HepG2 (cell line): ENCODE measurements around the gene PDE8B. TPM values are rescaled to one million over a fixed set of nuclear protein-coding genes. Genes with fewer than 3 reads are reported as not detected.

Experiments used
- CBX2 ChIP-seq, 2 experiments: fragments of 200-600 bp in 1 of 2; sonication (generic); formaldehyde crosslinking in 1 of 2; IDR thresholded peaks; 2 replicates each; pipeline versions ENCODE4 v1.7.0 to v1.8.1; 2018 to 2022; ENCODE audit warnings: low read depth in 2 of 2, low read length in 1 of 2, mild to moderate bottlenecking in 1 of 2, missing genetic modification reagents in 1 of 2
- ERF ChIP-seq: IDR thresholded peaks from 2 replicates; pipeline ENCODE4 v1.6.1; 2018; ENCODE audit warnings: missing biosample characterization, missing genetic modification reagents
- GATAD1 ChIP-seq: IDR thresholded peaks from 2 replicates; pipeline ENCODE4 v1.6.1; 2016; ENCODE audit warnings: missing genetic modification reagents, missing compliant biosample characterization
- HHEX ChIP-seq: IDR thresholded peaks from 2 replicates; pipeline ENCODE4 v1.6.1; 2016; ENCODE audit warnings: control low read depth
- HIVEP1 ChIP-seq: sonication (generic); formaldehyde crosslinking; IDR thresholded peaks from 2 replicates; pipeline ENCODE4 v1.4.0; 2020; ENCODE audit warnings: mild to moderate bottlenecking, missing genetic modification reagents
- HOMEZ ChIP-seq: IDR thresholded peaks from 2 replicates; pipeline ENCODE4 v1.6.1; 2016; ENCODE audit warnings: low read depth
- IRF1 ChIP-seq: sonication (generic); formaldehyde crosslinking; IDR thresholded peaks from 2 replicates; pipeline ENCODE4 v1.4.0; 2020; ENCODE audit warnings: low read depth, mild to moderate bottlenecking, missing genetic modification reagents
- NFATC3 ChIP-seq: sonication (generic); formaldehyde crosslinking; IDR thresholded peaks from 2 replicates; pipeline ENCODE4 v1.5.1; 2020; ENCODE audit warnings: mild to moderate bottlenecking, missing genetic modification reagents
- NR2F1 ChIP-seq, 2 experiments: fragments of 450-650 bp in 1 of 2; formaldehyde crosslinking in 1 of 2; IDR thresholded peaks; 2 replicates each; pipeline versions ENCODE4 v1.5.0 to v1.6.1; 2016 to 2020; ENCODE audit warnings: mild to moderate bottlenecking in 1 of 2, missing compliant biosample characterization in 1 of 2, missing genetic modification reagents in 1 of 2, moderate library complexity in 1 of 2
- RFXAP ChIP-seq: sonication (generic); formaldehyde crosslinking; IDR thresholded peaks from 2 replicates; pipeline ENCODE4 v1.4.0; 2020; ENCODE audit warnings: missing genetic modification reagents, borderline replicate concordance
- ZNF17 ChIP-seq: sonication (generic); formaldehyde crosslinking; IDR thresholded peaks from 2 replicates; pipeline ENCODE4 v1.5.0; 2020; ENCODE audit warnings: mild to moderate bottlenecking, missing genetic modification reagents
- ZNF260 ChIP-seq: sonication (generic); formaldehyde crosslinking; IDR thresholded peaks from 2 replicates; pipeline ENCODE4 v1.4.0; 2020; ENCODE audit warnings: missing genetic modification reagents, low read depth, mild to moderate bottlenecking, borderline replicate concordance
- polyA plus RNA-seq, 8 experiments: library from polyadenylated mRNA; depleted of rRNA in 3 of 8; stranded (reverse) in 7 of 8; unstranded in 1 of 8; fragments of >200 nt; fragmentation: Illumina TruSeq in 4 of 8; extraction: Trizol in 4 of 8; gene quantifications; 2 replicates each; pipeline versions ENCODE4 v1.2.1 to v1.2.3, GENCODE V29; 2011 to 2016; ENCODE audit warnings: low read depth in 4 of 8, missing spikeins in 1 of 8, mixed read lengths in 1 of 8; ENCODE audit not compliant: insufficient read depth in 1 of 8
- total RNA-seq, 5 experiments: library from RNA; depleted of rRNA; stranded (reverse); fragments of >200 nt; fragmentation: Illumina TruSeq; extraction: Trizol; gene quantifications; 2 replicates each; pipeline ENCODE4 v1.2.3, GENCODE V29; 2016; ENCODE audit warnings: low read depth in 1 of 5
- TF ChIP-seq, protein P1 (sequence below): sonication (generic); formaldehyde crosslinking; IDR thresholded peaks from 2 replicates; pipeline ENCODE4 v1.4.0; 2020; ENCODE audit warnings: missing genetic modification reagents, borderline replicate concordance
- TF ChIP-seq, protein P2 (sequence below): sonication (generic); formaldehyde crosslinking; IDR thresholded peaks from 2 replicates; pipeline ENCODE4 v1.4.0; 2020; ENCODE audit warnings: missing genetic modification reagents, borderline replicate concordance
- TF ChIP-seq, protein P3 (sequence below): fragments of 450-650 bp; IDR thresholded peaks from 2 replicates; pipeline ENCODE4 v1.6.1; 2016

Gene PDE8B
- total and polyA plus RNA-seq, 2 of the 13 experiments (the other 11 are each of a cell fraction or from before 2014, with no cell fraction given) = 0.07 TPM; not detected in 1

GRCh38 chr5:77186652-77187370, 23.7 kb upstream of the PDE8B start (continued):
- TF ChIP-seq, protein P1, sequence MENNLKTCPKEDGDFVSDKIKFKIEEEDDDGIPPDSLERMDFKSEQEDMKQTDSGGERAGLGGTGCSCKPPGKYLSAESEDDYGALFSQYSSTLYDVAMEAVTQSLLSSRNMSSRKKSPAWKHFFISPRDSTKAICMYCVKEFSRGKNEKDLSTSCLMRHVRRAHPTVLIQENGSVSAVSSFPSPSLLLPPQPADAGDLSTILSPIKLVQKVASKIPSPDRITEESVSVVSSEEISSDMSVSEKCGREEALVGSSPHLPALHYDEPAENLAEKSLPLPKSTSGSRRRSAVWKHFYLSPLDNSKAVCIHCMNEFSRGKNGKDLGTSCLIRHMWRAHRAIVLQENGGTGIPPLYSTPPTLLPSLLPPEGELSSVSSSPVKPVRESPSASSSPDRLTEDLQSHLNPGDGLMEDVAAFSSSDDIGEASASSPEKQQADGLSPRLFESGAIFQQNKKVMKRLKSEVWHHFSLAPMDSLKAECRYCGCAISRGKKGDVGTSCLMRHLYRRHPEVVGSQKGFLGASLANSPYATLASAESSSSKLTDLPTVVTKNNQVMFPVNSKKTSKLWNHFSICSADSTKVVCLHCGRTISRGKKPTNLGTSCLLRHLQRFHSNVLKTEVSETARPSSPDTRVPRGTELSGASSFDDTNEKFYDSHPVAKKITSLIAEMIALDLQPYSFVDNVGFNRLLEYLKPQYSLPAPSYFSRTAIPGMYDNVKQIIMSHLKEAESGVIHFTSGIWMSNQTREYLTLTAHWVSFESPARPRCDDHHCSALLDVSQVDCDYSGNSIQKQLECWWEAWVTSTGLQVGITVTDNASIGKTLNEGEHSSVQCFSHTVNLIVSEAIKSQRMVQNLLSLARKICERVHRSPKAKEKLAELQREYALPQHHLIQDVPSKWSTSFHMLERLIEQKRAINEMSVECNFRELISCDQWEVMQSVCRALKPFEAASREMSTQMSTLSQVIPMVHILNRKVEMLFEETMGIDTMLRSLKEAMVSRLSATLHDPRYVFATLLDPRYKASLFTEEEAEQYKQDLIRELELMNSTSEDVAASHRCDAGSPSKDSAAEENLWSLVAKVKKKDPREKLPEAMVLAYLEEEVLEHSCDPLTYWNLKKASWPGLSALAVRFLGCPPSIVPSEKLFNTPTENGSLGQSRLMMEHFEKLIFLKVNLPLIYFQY = no peak
- TF ChIP-seq, protein P2, sequence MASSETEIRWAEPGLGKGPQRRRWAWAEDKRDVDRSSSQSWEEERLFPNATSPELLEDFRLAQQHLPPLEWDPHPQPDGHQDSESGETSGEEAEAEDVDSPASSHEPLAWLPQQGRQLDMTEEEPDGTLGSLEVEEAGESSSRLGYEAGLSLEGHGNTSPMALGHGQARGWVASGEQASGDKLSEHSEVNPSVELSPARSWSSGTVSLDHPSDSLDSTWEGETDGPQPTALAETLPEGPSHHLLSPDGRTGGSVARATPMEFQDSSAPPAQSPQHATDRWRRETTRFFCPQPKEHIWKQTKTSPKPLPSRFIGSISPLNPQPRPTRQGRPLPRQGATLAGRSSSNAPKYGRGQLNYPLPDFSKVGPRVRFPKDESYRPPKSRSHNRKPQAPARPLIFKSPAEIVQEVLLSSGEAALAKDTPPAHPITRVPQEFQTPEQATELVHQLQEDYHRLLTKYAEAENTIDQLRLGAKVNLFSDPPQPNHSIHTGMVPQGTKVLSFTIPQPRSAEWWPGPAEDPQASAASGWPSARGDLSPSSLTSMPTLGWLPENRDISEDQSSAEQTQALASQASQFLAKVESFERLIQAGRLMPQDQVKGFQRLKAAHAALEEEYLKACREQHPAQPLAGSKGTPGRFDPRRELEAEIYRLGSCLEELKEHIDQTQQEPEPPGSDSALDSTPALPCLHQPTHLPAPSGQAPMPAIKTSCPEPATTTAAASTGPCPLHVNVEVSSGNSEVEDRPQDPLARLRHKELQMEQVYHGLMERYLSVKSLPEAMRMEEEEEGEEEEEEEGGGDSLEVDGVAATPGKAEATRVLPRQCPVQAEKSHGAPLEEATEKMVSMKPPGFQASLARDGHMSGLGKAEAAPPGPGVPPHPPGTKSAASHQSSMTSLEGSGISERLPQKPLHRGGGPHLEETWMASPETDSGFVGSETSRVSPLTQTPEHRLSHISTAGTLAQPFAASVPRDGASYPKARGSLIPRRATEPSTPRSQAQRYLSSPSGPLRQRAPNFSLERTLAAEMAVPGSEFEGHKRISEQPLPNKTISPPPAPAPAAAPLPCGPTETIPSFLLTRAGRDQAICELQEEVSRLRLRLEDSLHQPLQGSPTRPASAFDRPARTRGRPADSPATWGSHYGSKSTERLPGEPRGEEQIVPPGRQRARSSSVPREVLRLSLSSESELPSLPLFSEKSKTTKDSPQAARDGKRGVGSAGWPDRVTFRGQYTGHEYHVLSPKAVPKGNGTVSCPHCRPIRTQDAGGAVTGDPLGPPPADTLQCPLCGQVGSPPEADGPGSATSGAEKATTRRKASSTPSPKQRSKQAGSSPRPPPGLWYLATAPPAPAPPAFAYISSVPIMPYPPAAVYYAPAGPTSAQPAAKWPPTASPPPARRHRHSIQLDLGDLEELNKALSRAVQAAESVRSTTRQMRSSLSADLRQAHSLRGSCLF (CRISPR knock-in tag) = no peak
- TF ChIP-seq CBX2 (IDR thresholded peaks at IDR 0.05; ENCODE audit: low read depth, low read length) (no peak), CBX2 (CRISPR knock-in tag; IDR thresholded peaks at IDR 0.05; ENCODE audit: low read depth) (no peak), HHEX (CRISPR knock-in tag) (peak; percentile 88), ZNF260 (CRISPR knock-in tag) (no peak), NR2F1 (CRISPR knock-in tag; IDR thresholded peaks at IDR 0.05) (peak; percentile 12 to 68; a peak in 3 of 4 replicates), GATAD1 (CRISPR knock-in tag) (0 out of 2 replicates have a peak, but pooled peaks have one; percentile 26), ERF (CRISPR knock-in tag) (no peak), ZNF17 (CRISPR knock-in tag) (no peak), RFXAP (CRISPR knock-in tag) (no peak), IRF1 (CRISPR knock-in tag) (no peak), NFATC3 (CRISPR knock-in tag) (no peak), HIVEP1 (CRISPR knock-in tag) (no peak), HOMEZ (CRISPR knock-in tag) (0 out of 2 replicates have a peak, but pooled peaks have one; percentile 16)
- TF ChIP-seq, protein P3, sequence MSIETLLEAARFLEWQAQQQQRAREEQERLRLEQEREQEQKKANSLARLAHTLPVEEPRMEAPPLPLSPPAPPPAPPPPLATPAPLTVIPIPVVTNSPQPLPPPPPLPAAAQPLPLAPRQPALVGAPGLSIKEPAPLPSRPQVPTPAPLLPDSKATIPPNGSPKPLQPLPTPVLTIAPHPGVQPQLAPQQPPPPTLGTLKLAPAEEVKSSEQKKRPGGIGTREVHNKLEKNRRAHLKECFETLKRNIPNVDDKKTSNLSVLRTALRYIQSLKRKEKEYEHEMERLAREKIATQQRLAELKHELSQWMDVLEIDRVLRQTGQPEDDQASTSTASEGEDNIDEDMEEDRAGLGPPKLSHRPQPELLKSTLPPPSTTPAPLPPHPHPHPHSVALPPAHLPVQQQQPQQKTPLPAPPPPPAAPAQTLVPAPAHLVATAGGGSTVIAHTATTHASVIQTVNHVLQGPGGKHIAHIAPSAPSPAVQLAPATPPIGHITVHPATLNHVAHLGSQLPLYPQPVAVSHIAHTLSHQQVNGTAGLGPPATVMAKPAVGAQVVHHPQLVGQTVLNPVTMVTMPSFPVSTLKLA = no peak
